ENCODE data around the gene PDIA2. TPM values are rescaled to one million over a fixed set of nuclear protein-coding genes. Genes with fewer than 3 reads are reported as not detected.

The PDIA2 gene
- total and polyA plus RNA-seq, 2 donors (not counting 3 experiments of a cell fraction or from before 2014, with no cell fraction given): 0.63 TPM; not detected in 1

- FAIRE-seq: no peak
- no peaks in the 10 kb centered on the region for H3K27me3 ChIP-seq (ENCODE audit: control insufficient read depth in 2 of 2, insufficient read depth in 2 of 2, low read length in 2 of 2)
- H3K9ac ChIP-seq (replicated peaks; ENCODE audit: extremely low read depth, insufficient read depth, low read length): no peak overlapping the region
- H3K27ac ChIP-seq (ENCODE audit: insufficient read depth, low read depth, low read length): no peak overlapping the region
- no peak for DNase-seq (ENCODE audit: low read depth, low spot score)
- no peaks in the 10 kb centered on the region for H3K9me1 ChIP-seq (replicated peaks; ENCODE audit: control insufficient read depth, extremely low read depth, insufficient read depth, low read length)
- dilution Hi-C loops (cut with MboI; ENCODE audit: extremely low pct_ligation_motif_present, low sequenced_read_pairs): no loop called here
- no peak overlapping the region for H3K4me2 ChIP-seq (ENCODE audit: insufficient read depth, low read length)
- intact Hi-C loops (cut with micrococcal nuclease): no loop called here
- no peaks in the 10 kb centered on the region for H4K20me1 ChIP-seq (replicated peaks; ENCODE audit: control insufficient read depth, extremely low read depth, insufficient read depth, low read length)
- no peaks in the 10 kb centered on the region for H3K9me3 ChIP-seq (replicated peaks; ENCODE audit: control insufficient read depth, insufficient read depth, low read length)
- H3K36me3 ChIP-seq (ENCODE audit: control insufficient read depth in 2 of 2, extremely low read depth in 1 of 2, insufficient read depth in 2 of 2, low read length in 2 of 2): peaks cover 0 to 2% of the 10 kb centered on the region in 2 experiments
- no TSS peak for BruUV-seq (replicated peaks)
- H2AFZ ChIP-seq (ENCODE audit: low read depth, low read length): no peak overlapping the region
- peaks cover 3% of the 10 kb centered on the region for H3K4me1 ChIP-seq (ENCODE audit: control insufficient read depth, extremely low read depth, insufficient read depth, low read length)
- peaks cover 73% of the 10 kb centered on the region for H3K79me2 ChIP-seq (ENCODE audit: control insufficient read depth, insufficient read depth, low read length)
- no peak overlapping the region for H3K4me3 ChIP-seq (replicated peaks in 1 of 3; ENCODE audit: insufficient read depth in 1 of 3, low read depth in 1 of 3, low read length in 3 of 3)
- no peak for TF ChIP-seq POLR2AphosphoS5 (IDR thresholded peaks at IDR 0.05; ENCODE audit: insufficient read depth, low read depth, low read length)
- no peak for TF ChIP-seq MAX (IDR thresholded peaks at IDR 0.05; ENCODE audit: insufficient read depth, insufficient read length)
- TF ChIP-seq POLR2A (IDR thresholded peaks at IDR 0.05; ENCODE audit: low read depth, low read length): no peak
- TF ChIP-seq, protein P1, sequence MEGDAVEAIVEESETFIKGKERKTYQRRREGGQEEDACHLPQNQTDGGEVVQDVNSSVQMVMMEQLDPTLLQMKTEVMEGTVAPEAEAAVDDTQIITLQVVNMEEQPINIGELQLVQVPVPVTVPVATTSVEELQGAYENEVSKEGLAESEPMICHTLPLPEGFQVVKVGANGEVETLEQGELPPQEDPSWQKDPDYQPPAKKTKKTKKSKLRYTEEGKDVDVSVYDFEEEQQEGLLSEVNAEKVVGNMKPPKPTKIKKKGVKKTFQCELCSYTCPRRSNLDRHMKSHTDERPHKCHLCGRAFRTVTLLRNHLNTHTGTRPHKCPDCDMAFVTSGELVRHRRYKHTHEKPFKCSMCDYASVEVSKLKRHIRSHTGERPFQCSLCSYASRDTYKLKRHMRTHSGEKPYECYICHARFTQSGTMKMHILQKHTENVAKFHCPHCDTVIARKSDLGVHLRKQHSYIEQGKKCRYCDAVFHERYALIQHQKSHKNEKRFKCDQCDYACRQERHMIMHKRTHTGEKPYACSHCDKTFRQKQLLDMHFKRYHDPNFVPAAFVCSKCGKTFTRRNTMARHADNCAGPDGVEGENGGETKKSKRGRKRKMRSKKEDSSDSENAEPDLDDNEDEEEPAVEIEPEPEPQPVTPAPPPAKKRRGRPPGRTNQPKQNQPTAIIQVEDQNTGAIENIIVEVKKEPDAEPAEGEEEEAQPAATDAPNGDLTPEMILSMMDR (IDR thresholded peaks at IDR 0.05; ENCODE audit: extremely low read depth in 1 of 2, insufficient read depth in 1 of 2, low read depth in 1 of 2, low read length in 2 of 2): no peak
- no peak for TF ChIP-seq FOS (IDR thresholded peaks at IDR 0.05; ENCODE audit: borderline replicate concordance, insufficient read depth, low read length)
- no peak for TF ChIP-seq EZH2 (IDR thresholded peaks at IDR 0.05; ENCODE audit: borderline replicate concordance, low read depth, low read length, severe bottlenecking)
- TF ChIP-seq MYC (IDR thresholded peaks at IDR 0.05; ENCODE audit: low read depth, low read length): no peak
- no peak for TF ChIP-seq GATA2 (IDR thresholded peaks at IDR 0.05; ENCODE audit: insufficient read depth, insufficient read length, low read depth, low read length)
- ChIA-PET POLR2A (no interaction called here), CTCF (interaction anchor here (1.4 kb wide), 1 partner anchor 14 kb away, joined by 3 read pairs; no protein-coding TSS in a partner anchor)
Measured at GRCh38 chr16:321532-321931, 38.6 kb downstream of the PDIA2 start.
